ENCODE data around the gene MYO3B.

MYO3B gene

GRCh38 chr2:170305711-170306110 is 127.8 kb downstream of the MYO3B start:
- TF ChIP-seq SIN3A (IDR thresholded peaks at IDR 0.05; ENCODE audit: borderline replicate concordance, insufficient read depth, low read length), result no peak

GRCh38 chr2:170306293-170306873 is 128.4 kb downstream of the MYO3B start:
- TF ChIP-seq REST (IDR thresholded peaks at IDR 0.05; ENCODE audit: insufficient read depth in 1 of 2, low read depth in 2 of 2, low read length in 2 of 2) (no peak), POLR2AphosphoS5 (IDR thresholded peaks at IDR 0.05; ENCODE audit: low read depth, low read length) (no peak), SIN3A (IDR thresholded peaks at IDR 0.05; ENCODE audit: borderline replicate concordance, insufficient read depth, low read length) (no peak), TAF1 (IDR thresholded peaks at IDR 0.05; ENCODE audit: borderline replicate concordance, insufficient read depth, low read length) (no peak), FOXP2 (optimal IDR thresholded peaks at IDR 0.05; ENCODE audit: borderline replicate concordance, extremely low read depth, extremely low read length, insufficient read depth) (no peak)

GRCh38 chr2:170307052-170307451 is 129.1 kb downstream of the MYO3B start:
- no peak for TF ChIP-seq REST (IDR thresholded peaks at IDR 0.05; ENCODE audit: insufficient read depth in 1 of 2, low read depth in 2 of 2, low read length in 2 of 2)
- no peak for TF ChIP-seq FOXP2 (optimal IDR thresholded peaks at IDR 0.05; ENCODE audit: borderline replicate concordance, extremely low read depth, extremely low read length, insufficient read depth)
- no peak for TF ChIP-seq TAF1 (IDR thresholded peaks at IDR 0.05; ENCODE audit: borderline replicate concordance, insufficient read depth, low read length)
- TF ChIP-seq SIN3A (IDR thresholded peaks at IDR 0.05; ENCODE audit: borderline replicate concordance, insufficient read depth, low read length), result no peak
- TF ChIP-seq POLR2AphosphoS5 (IDR thresholded peaks at IDR 0.05; ENCODE audit: low read depth, low read length), result no peak

- TF ChIP-seq POLR2AphosphoS5 (IDR thresholded peaks at IDR 0.05; ENCODE audit: low read depth, low read length) (no peak), REST (IDR thresholded peaks at IDR 0.05; ENCODE audit: insufficient read depth in 1 of 2, low read depth in 2 of 2, low read length in 2 of 2) (no peak), FOXP2 (optimal IDR thresholded peaks at IDR 0.05; ENCODE audit: borderline replicate concordance, extremely low read depth, extremely low read length, insufficient read depth) (no peak), SIN3A (IDR thresholded peaks at IDR 0.05; ENCODE audit: borderline replicate concordance, insufficient read depth, low read length) (no peak), TAF1 (IDR thresholded peaks at IDR 0.05; ENCODE audit: borderline replicate concordance, insufficient read depth, low read length) (no peak)
Measured at GRCh38 chr2:170307555-170308351, 129.8 kb downstream of the MYO3B start.

GRCh38 chr2:170310876-170311502 is 133.0 kb downstream of the MYO3B start:
- TF ChIP-seq SIN3A (IDR thresholded peaks at IDR 0.05; ENCODE audit: borderline replicate concordance, insufficient read depth, low read length) (no peak), REST (IDR thresholded peaks at IDR 0.05; ENCODE audit: insufficient read depth in 1 of 2, low read depth in 2 of 2, low read length in 2 of 2) (no peak), POLR2AphosphoS5 (IDR thresholded peaks at IDR 0.05; ENCODE audit: low read depth, low read length) (no peak), FOXP2 (optimal IDR thresholded peaks at IDR 0.05; ENCODE audit: borderline replicate concordance, extremely low read depth, extremely low read length, insufficient read depth) (no peak), TAF1 (IDR thresholded peaks at IDR 0.05; ENCODE audit: borderline replicate concordance, insufficient read depth, low read length) (no peak)
